ENCODE measurements around the gene PPEF1. TPM values are rescaled to one million over a fixed set of nuclear protein-coding genes. Genes with fewer than 3 reads are reported as not detected.

The PPEF1 gene
- total RNA-seq, 2 experiments from 2014 or later = not detected

GRCh38 chrX:18769364-18769763, 61.9 kb downstream of the PPEF1 start:
- ChIA-PET CTCF (no interaction called here), POLR2A (interaction anchor here (1.0 kb wide), 1 partner anchor 17 kb away, joined by 4 read pairs; no protein-coding TSS in a partner anchor)

GRCh38 chrX:18769812-18770573, 62.5 kb downstream of the PPEF1 start:
- Mint-ChIP-seq H3K36me3 (ENCODE audit: low read depth) (no peaks in the 10 kb centered on the region), H3K4me3 (no peak overlapping the region), H3K27me3 (no peaks in the 10 kb centered on the region), H3K4me1 (ENCODE audit: low read depth) (no peaks in the 10 kb centered on the region), H3K9me3 (peaks cover 5% of the 10 kb centered on the region), H3K27ac (no peak overlapping the region)
- intact Hi-C loops (cut with micrococcal nuclease) = no loop called here
- no peak for ATAC-seq
- POLR2A ChIA-PET = interaction anchor here (1.0 kb wide), 1 partner anchor 18 kb away, joined by 4 read pairs; no protein-coding TSS in a partner anchor
- CTCF ChIA-PET = no interaction called here
- DNase-seq = no peak
- no peak for TF ChIP-seq CTCF (IDR thresholded peaks at IDR 0.05)

More at GRCh38 chrX:18769364-18769763, 61.9 kb downstream of the PPEF1 start:
- ATAC-seq = no peak
- TF ChIP-seq CTCF (IDR thresholded peaks at IDR 0.05) = no peak
- no peak overlapping the region for H3K4me3 Mint-ChIP-seq
- no peaks in the 10 kb centered on the region for H3K27me3 Mint-ChIP-seq
- H3K4me1 Mint-ChIP-seq (ENCODE audit: low read depth) = no peaks in the 10 kb centered on the region
- peaks cover 5% of the 10 kb centered on the region for H3K9me3 Mint-ChIP-seq
- intact Hi-C loops (cut with micrococcal nuclease) = no loop called here
- no peak overlapping the region for H3K27ac Mint-ChIP-seq
- no peak for DNase-seq
- H3K36me3 Mint-ChIP-seq (ENCODE audit: low read depth) = no peaks in the 10 kb centered on the region

- CTCF ChIA-PET = interaction anchor here (0.7 kb wide), 1 partner anchor 51 kb away, joined by 3 read pairs; no protein-coding TSS in a partner anchor
Observed at GRCh38 chrX:18789916-18790315, 82.5 kb downstream of the PPEF1 start.

GRCh38 chrX:18792828-18793227, 85.4 kb downstream of the PPEF1 start:
- intact Hi-C loops (cut with micrococcal nuclease) = no loop called here
- no peak overlapping the region for H3K4me3 Mint-ChIP-seq
- H3K9me3 Mint-ChIP-seq = no peaks in the 10 kb centered on the region
- DNase-seq (no peak), ATAC-seq (no peak)
- no peak for TF ChIP-seq CTCF (IDR thresholded peaks at IDR 0.05)
- H3K36me3 Mint-ChIP-seq (ENCODE audit: low read depth) = no peaks in the 10 kb centered on the region
- no peak overlapping the region for H3K27ac Mint-ChIP-seq
- no peaks in the 10 kb centered on the region for H3K27me3 Mint-ChIP-seq
- no peaks in the 10 kb centered on the region for H3K4me1 Mint-ChIP-seq (ENCODE audit: low read depth)
- POLR2A ChIA-PET = no interaction called here
- CTCF ChIA-PET = no interaction called here

More at GRCh38 chrX:18789916-18790315, 82.5 kb downstream of the PPEF1 start:
- intact Hi-C loops (cut with micrococcal nuclease) = no loop called here
- H3K4me3 Mint-ChIP-seq = no peak overlapping the region
- H3K9me3 Mint-ChIP-seq = no peaks in the 10 kb centered on the region
- DNase-seq (no peak), ATAC-seq (no peak)
- POLR2A ChIA-PET = no interaction called here
- H3K4me1 Mint-ChIP-seq (ENCODE audit: low read depth) = no peaks in the 10 kb centered on the region
- H3K36me3 Mint-ChIP-seq (ENCODE audit: low read depth) = no peaks in the 10 kb centered on the region
- no peaks in the 10 kb centered on the region for H3K27me3 Mint-ChIP-seq
- no peak for TF ChIP-seq CTCF (IDR thresholded peaks at IDR 0.05)
- H3K27ac Mint-ChIP-seq = no peak overlapping the region

GRCh38 chrX:18793601-18794089, 86.2 kb downstream of the PPEF1 start:
- ATAC-seq (no peak), DNase-seq (no peak)
- ChIA-PET CTCF (no interaction called here), POLR2A (no interaction called here)
- Mint-ChIP-seq H3K27me3 (no peaks in the 10 kb centered on the region), H3K4me3 (no peak overlapping the region), H3K4me1 (ENCODE audit: low read depth) (no peaks in the 10 kb centered on the region), H3K27ac (no peak overlapping the region), H3K36me3 (ENCODE audit: low read depth) (no peaks in the 10 kb centered on the region), H3K9me3 (no peaks in the 10 kb centered on the region)
- no peak for TF ChIP-seq CTCF (IDR thresholded peaks at IDR 0.05)
- intact Hi-C loops (cut with micrococcal nuclease) = no loop called here

Measured in activated CD8-positive, alpha-beta T cell treated with anti-CD3 and anti-CD28 coated beads for 36 hours (primary cell).